Erythroblast (primary cell): ENCODE measurements around the gene ZC3H18.

ENCODE experiments used
- DNase-seq, 2 experiments: peaks; one replicate each; lab custom pipeline; 2025; lab: John Stamatoyannopoulos, UW
- GATA1 ChIP-seq: IDR thresholded peaks from 2 replicates; pipeline ENCODE4 v1.6.1; 2011; ENCODE audit warnings: low read depth, mild to moderate bottlenecking, control low read depth, low read length, moderate library complexity
- POLR2A ChIP-seq: IDR thresholded peaks from 2 replicates; pipeline ENCODE4 v1.6.1; 2011; ENCODE audit warnings: mild to moderate bottlenecking, low read length

ZC3H18 gene

DNA sequence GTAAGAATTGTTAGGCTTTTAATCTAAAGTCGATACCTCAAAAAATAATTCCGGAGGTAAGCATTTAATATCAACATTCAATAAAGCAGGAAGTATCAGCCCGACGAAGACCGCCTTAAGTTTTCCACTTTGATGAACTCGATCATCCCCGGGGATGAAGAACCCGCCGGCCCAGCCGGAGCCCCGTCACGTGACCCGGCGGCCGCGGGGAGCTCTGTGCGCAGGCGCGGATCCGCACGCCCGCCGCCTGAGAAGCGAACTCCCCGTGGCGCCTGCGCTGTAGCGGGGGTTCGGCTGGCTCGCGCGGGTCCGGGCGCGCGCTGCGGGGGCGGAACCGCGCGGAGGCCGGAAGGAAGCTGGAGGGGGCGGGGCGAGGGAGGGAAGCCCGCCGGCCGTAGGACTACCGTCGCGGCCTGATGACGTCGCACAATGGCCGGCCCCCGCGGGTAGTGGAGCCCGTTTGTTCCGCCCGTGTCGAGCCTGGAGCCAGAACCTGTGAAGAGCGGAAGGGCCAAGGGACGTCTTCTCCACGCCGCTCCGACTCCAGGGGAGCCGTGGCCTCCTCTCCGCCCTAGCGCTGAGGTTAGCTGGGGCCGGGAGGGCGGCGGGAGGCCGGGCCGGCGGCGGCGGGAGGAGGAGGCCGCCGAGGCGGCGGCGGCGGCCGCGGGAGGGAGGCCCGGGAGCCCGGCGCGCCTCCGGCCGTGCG, at the start of gene ZC3H18:
Gene ZC3H18, plus strand, starts transcription at position 419 of the 706 bp plus-strand sequence. CDS start 6,721 bp downstream, outside the sequence.
- TF ChIP-seq POLR2A: peak; percentile 54
- TF ChIP-seq GATA1: no peak
- peak; percentile 98 to 100 for DNase-seq

DNA sequence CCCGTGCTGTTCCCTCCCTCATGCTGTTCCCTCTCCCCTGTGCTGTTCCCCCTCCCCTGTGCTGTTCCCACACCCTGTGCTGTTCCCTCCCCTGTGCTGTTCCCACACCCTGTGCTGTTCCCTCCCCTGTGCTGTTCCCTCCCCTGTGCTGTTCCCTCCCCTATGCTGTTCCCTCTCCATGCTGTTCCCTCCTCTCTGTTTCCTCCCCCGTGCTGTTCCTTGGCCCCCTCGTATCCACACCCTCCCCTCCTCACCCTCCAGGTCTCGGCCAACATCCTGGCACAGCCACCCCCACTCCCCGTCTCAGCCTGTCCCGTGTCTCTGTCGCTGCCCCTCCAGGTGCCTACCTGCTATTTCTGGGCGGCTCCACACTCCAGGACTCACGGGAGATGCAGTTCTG, 48.5 kb upstream of the ZC3H18 start:
- DNase-seq: no peak
- TF ChIP-seq POLR2A: no peak
- TF ChIP-seq GATA1: no peak

DNA sequence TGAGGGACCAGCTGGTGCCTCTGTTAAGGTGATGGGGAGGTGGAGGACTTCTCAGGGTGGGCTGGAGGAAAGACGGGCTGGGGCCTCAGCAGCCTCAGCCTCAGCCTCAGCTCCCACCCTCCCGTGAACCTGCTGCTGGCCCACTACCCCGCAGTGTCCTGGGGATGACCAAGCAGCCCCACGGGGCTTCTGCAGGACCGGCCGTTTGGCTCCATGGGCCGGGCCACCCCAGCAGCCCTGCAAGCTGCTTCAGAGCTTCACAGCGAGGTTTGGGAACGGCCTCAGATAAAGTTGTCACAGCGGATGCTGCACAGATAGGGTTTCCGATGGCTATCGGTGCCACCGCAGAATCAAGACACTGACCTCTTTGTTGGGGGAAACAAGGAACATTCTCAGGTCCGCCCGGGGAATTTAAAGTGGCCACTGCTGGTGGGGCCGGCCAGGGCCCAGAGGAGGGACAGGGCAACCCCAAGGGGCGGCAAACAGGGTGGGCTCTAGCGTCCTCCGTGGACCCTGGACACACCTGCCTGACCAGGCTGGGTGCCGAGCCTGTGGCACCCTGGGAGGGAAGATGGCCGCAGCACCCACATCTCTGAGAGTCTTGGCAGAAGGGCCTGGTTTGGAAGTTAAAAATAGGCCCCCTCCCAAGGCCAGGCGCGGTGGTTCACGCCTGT, 47.8 kb upstream of the ZC3H18 start:
- TF ChIP-seq GATA1 (no peak), POLR2A (no peak)
- peak in 1 of 2 experiments; percentile 25 for DNase-seq

DNA sequence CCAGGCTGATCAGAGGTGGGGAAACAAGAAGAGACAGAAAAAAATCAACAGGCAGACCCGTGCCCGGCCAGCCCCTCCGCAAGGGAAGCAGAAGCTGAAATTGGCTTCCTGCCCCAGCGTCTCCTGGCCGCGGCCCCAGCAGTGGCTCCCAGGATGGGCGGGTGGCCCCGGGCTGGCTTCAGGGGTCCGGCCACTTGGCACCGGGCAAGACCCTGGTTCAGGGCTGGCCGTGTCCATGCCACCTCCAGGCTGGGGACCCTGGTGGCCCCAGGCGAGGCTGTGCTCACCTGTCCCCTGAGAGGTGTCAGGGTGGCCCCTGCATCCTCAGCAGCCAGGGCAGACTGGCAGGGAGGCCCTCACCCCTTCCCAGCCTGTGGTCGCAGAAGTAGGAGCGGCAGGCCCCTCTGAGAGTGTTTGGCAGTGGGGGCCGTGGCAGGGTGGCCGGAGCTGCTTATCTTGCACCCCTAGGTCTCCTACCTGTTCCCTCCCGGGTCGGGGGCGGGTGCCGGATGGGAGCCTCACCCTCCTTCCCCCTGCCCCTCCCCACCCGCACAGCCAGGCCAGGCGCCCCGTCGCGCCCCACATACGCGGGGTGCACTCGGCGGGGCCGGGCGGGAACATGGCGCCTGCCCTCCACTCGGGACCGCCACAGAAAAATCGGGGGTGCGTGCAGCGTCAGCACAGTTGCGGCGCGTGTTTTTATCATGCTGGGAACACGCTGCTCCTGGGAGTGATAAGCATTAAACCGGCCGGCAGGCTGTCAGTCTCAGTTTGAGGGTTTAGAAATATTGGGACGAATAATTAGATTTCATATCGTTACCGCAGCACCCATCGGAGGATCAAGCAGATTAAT, 46.7 kb upstream of the ZC3H18 start:
- TF ChIP-seq GATA1 (no peak), POLR2A (no peak)

DNA sequence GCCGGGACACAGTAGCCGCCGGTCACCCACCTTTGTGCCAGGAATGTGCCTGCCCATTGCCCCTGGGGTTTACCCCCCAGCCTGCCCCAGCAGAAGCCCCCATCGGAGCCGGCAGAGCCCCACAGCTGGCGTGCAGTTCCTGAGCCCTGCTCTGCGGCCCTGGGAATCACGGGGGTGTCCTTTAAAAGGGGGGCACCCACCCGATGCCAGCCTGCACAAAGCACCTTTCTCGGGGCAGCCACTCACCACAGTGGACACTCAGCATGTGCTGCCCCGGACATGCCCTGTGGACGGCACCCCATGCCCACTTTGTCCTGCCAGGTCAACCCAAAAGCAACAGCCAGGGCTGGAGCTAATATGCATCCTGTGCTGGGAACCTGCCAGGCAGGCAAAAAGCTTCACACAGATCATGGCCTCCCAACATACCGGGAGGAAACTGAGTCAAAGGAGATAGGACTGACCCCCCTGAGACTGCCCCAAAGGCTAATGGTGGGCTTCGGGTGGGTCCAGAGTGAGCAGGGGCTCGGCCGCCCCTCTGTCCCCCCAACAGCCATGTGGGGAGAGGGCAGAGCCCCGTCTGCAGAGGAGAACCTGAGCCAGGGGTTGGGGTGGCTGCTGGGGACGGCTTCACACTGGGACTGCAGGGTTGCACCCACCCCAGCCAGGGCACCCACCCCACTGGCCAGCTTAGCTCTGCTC, 45.8 kb upstream of the ZC3H18 start:
- DNase-seq: no peak
- TF ChIP-seq POLR2A (no peak), GATA1 (no peak)

More for the DNA sequence above, 46.7 kb upstream of the ZC3H18 start:
- DNase-seq: peak; percentile 78 to 83

DNA sequence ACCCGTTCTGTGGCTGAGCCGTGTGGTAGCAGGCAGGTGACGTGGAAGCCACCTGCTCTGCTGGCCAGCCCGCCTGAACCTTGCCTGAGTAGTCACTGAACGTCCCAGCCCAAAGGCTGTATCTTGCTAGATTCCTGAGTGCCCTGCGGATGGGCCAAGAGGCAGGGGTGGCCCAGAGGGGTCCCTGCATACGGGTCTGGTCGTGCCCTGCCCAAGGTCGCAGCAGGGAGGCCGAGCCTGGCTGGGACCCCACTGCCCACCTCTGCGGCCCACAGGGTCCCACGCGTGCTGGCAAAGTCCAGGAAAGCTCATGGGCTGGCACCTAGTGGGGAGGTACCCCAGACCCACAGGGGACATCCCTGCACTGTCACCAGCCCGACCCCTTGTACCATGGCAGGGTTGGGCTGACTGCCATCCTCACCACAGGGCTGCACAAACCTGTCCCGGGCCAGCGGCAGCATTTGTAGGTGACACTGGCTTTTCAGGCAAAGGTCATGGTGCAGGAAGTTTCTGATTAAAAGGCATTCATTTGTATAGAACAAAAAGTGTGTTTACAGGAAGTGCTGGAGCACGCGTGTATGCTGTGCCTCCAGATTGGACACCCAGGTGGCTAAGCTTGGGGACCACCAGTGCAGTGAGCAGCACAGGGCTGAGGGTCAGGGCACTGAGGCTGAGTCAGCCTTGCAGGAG, 45.1 kb upstream of the ZC3H18 start:
- DNase-seq: no peak
- no peak for TF ChIP-seq POLR2A
- no peak for TF ChIP-seq GATA1

DNA sequence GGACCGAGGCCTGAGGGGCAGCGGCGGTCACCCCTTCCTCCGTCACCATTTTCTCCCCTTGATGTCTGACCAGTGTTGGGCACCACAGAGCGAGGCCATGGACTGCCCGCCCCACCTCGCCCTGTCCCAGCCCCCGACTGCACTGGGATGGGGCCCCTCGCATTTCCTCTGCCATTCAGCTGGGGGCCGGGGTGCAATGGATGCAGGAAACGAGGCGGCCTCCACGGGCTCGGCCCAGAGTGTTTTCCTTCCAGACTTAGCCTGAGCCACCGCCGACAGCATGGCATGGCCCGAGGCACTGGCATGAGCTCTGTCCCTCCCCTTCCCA, 44.6 kb upstream of the ZC3H18 start:
- TF ChIP-seq GATA1 (no peak), POLR2A (no peak)
- no peak for DNase-seq

DNA sequence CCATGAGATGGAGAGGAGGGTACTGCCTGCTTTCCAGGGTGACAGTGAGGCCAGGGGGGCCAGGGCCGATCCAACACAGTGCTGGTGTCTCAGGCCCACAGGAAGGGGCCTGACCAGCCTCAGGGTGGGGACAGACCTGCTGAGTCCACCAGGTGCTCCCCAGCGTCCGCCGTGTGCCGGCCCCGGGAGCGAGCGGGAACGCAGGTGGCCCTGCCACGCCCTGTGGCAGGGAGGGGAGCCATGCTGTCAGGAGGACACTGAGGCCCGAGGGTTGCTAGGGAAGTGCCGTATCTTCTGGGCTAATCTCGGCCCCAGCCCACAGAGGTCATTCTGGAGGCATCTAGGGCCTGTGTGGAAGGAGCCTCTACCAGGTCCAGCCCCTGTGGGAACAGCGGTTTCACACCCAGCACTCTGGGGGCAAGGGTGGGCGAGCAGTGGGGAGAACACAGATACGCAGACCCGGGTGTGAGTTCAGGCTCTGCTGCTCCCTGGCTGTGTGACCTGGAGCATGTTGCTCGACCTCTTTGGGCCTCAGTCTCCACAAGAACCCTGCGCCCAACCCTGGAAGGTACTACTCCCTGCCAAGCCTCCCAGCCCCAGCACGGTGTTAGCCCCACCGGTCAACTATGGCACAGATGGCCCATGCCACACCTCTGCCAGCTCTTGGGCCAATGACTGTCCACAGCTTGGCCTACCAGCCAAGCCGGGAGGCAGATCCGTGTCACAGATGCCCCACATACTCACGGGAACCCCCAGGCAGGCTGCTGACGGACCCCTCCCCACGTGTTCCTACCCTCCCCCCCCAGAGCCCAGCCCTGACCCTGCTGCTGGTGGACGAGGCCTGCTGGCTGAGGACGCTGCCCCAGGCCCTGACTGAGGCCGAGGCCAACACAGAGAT, 43.9 kb upstream of the ZC3H18 start:
- TF ChIP-seq POLR2A (no peak), GATA1 (no peak)
- DNase-seq: peak in 1 of 2 experiments; percentile 33

DNA sequence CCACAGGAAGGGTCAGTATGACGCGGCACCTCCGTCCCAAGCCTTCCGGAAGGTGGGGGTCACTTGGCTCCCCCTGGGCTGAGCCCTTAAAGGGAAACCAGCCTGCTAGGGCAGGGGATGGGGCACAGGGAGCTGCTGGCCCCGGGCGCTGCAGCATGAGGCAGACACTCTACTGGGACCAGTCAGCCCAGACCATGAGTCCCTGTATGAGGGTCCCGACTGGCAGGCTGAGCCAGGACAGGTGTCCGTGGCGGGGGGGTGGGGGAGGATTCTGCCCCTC, 43.4 kb upstream of the ZC3H18 start:
- DNase-seq: no peak

DNA sequence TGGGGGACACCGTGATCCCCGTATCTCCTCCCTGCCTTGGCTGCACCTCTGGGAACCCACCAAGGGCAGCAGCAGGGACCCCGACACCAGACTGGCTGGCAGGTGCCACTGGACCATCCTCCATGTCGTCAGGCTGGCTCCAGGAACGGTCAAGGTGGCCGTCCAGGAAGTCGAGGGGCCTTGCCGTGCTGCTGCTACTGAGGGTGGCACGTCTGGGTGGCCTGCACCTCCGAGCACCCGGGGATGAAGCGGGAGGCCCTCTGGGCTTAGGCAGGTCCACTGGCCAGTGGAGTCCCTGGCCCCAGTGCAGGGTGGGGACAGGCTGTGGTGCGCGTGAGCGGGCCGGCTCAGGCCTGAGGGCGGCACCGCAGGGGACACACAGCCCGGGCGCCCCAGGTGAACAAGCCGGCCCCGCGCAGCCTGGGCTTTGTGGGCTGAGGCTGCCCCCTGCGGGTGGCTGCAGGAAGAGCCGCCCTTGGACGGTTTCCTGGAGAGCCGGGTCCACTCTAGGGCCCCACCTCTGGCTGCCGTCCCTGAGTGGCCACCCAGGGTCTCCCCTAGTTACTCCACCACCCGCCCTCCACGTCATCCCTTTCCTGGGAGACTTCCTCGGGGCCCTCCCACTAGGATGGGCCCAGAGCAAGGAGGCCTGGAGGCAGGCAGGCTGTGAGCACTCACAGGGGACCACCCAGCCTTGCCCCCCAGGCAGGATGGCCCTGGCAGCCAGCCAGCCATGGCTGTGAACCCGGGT, 42.8 kb upstream of the ZC3H18 start:
- DNase-seq: peak; percentile 65 to 80
- TF ChIP-seq POLR2A (no peak), GATA1 (no peak)

More for the DNA sequence above, 43.4 kb upstream of the ZC3H18 start:
- TF ChIP-seq GATA1 (no peak), POLR2A (no peak)

DNA sequence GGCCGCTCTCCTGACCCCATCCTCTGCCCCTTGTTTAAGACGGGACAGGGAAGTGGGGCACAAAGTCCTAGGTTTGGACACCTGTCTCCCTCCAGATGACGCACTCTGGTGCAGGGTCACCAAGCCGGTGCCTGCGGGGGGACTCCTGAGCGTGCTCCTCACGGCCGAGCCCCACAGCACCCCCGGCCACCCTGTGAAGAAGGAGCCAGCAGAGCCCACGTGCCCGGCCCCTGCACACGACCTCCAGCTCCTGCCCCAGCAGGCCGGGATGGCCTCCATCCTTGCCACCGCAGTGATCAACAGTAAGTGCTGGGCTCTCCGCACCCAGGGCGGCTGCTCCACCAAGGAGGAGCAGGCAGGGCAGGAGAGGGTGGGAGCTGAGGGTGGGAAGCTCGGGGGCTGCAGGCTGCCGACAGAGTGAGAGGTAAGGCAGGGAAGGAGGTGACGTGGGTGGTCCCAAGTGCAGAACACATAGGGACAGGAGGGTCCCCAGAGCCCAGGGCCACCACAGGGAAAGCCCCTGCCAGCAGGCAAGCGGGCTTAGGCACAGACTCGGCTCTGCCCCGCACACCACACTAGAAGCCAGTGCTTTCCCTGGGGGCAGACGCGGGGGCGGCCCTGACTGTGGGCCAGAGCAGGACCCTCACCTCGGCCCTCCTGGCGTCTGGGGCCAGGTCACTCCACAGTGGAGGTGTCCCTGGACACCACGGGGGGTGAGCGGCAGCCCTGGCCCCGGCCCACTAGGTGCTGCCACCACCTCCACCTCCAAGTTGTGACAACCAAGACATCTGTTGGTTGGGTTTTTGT, 42.1 kb upstream of the ZC3H18 start:
- DNase-seq: no peak
- TF ChIP-seq POLR2A: no peak
- no peak for TF ChIP-seq GATA1
